ENCODE data around the gene BANK1. TPM values are rescaled to one million over a fixed set of nuclear protein-coding genes. Genes with fewer than 3 reads are reported as not detected.

Gene BANK1
- total RNA-seq, 1 experiment from 2014 or later, result 3.3 TPM

- no peak overlapping the region for H3K4me3 ChIP-seq (ENCODE audit: low read depth in 2 of 2, low read length in 2 of 2)
- no peaks in the 10 kb centered on the region for H3K9me3 ChIP-seq (ENCODE audit: control insufficient read depth, insufficient read depth, low read depth, low read length)
- intact Hi-C loops (cut with micrococcal nuclease; ENCODE audit: unreplicated experiment), result no loop called here
- no peaks in the 10 kb centered on the region for H3K4me1 ChIP-seq (ENCODE audit: control insufficient read depth, insufficient read depth, low read length)
- no peaks in the 10 kb centered on the region for H3K36me3 ChIP-seq (ENCODE audit: control insufficient read depth, insufficient read depth, low read length)
- POLR2A ChIA-PET, result interaction anchor here (0.6 kb wide), 1 partner anchor 28 kb away, joined by 9 read pairs; no protein-coding TSS in a partner anchor
- CTCF ChIA-PET, result interaction anchor here (0.6 kb wide), 1 partner anchor 198 kb away, joined by 3 read pairs; no protein-coding TSS in a partner anchor
- BruUV-seq (replicated peaks), result no TSS peak
- no peak for TF ChIP-seq SIN3A (IDR thresholded peaks at IDR 0.05; ENCODE audit: borderline replicate concordance, insufficient read depth, low read depth, low read length)
- TF ChIP-seq, protein P1, sequence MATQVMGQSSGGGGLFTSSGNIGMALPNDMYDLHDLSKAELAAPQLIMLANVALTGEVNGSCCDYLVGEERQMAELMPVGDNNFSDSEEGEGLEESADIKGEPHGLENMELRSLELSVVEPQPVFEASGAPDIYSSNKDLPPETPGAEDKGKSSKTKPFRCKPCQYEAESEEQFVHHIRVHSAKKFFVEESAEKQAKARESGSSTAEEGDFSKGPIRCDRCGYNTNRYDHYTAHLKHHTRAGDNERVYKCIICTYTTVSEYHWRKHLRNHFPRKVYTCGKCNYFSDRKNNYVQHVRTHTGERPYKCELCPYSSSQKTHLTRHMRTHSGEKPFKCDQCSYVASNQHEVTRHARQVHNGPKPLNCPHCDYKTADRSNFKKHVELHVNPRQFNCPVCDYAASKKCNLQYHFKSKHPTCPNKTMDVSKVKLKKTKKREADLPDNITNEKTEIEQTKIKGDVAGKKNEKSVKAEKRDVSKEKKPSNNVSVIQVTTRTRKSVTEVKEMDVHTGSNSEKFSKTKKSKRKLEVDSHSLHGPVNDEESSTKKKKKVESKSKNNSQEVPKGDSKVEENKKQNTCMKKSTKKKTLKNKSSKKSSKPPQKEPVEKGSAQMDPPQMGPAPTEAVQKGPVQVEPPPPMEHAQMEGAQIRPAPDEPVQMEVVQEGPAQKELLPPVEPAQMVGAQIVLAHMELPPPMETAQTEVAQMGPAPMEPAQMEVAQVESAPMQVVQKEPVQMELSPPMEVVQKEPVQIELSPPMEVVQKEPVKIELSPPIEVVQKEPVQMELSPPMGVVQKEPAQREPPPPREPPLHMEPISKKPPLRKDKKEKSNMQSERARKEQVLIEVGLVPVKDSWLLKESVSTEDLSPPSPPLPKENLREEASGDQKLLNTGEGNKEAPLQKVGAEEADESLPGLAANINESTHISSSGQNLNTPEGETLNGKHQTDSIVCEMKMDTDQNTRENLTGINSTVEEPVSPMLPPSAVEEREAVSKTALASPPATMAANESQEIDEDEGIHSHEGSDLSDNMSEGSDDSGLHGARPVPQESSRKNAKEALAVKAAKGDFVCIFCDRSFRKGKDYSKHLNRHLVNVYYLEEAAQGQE (IDR thresholded peaks at IDR 0.05; ENCODE audit: insufficient read depth in 1 of 2, low read depth in 2 of 2, low read length in 1 of 2), result no peak
- TF ChIP-seq TCF7L2 (IDR thresholded peaks at IDR 0.05; ENCODE audit: low read depth, low read length), result no peak
- TF ChIP-seq, protein P2, sequence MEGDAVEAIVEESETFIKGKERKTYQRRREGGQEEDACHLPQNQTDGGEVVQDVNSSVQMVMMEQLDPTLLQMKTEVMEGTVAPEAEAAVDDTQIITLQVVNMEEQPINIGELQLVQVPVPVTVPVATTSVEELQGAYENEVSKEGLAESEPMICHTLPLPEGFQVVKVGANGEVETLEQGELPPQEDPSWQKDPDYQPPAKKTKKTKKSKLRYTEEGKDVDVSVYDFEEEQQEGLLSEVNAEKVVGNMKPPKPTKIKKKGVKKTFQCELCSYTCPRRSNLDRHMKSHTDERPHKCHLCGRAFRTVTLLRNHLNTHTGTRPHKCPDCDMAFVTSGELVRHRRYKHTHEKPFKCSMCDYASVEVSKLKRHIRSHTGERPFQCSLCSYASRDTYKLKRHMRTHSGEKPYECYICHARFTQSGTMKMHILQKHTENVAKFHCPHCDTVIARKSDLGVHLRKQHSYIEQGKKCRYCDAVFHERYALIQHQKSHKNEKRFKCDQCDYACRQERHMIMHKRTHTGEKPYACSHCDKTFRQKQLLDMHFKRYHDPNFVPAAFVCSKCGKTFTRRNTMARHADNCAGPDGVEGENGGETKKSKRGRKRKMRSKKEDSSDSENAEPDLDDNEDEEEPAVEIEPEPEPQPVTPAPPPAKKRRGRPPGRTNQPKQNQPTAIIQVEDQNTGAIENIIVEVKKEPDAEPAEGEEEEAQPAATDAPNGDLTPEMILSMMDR (IDR thresholded peaks at IDR 0.05), result no peak
- TF ChIP-seq POLR2AphosphoS5 (IDR thresholded peaks at IDR 0.05; ENCODE audit: low read depth, low read length), result no peak
- in situ Hi-C loops (cut with HindIII; ENCODE audit: low pct_unique_long_range_greater_than_20kb, low sequenced_read_pairs), result no loop called here
- DNase-seq (ENCODE audit: low read depth, low spot score) (no peak), ATAC-seq (no peak)
- H3K27me3 ChIP-seq (ENCODE audit: control insufficient read depth, insufficient read depth, low read length), result no peaks in the 10 kb centered on the region
- H3K27ac ChIP-seq (ENCODE audit: low read length), result no peak overlapping the region
Observed at GRCh38 chr4:102057122-102057521, 266.6 kb downstream of the BANK1 start.

- no TSS peak for BruUV-seq (replicated peaks)
- in situ Hi-C loops (cut with HindIII; ENCODE audit: low pct_unique_long_range_greater_than_20kb, low sequenced_read_pairs), result no loop called here
Observed at GRCh38 chr4:102061133-102061532, 270.6 kb downstream of the BANK1 start.

More at GRCh38 chr4:102061133-102061532, 270.6 kb downstream of the BANK1 start:
- no peaks in the 10 kb centered on the region for H3K27me3 ChIP-seq (ENCODE audit: control insufficient read depth, insufficient read depth, low read length)
- intact Hi-C loops (cut with micrococcal nuclease; ENCODE audit: unreplicated experiment), result no loop called here
- DNase-seq (ENCODE audit: low read depth, low spot score) (no peak), ATAC-seq (no peak)
- ChIA-PET POLR2A (no interaction called here), CTCF (no interaction called here)
- no peaks in the 10 kb centered on the region for H3K36me3 ChIP-seq (ENCODE audit: control insufficient read depth, insufficient read depth, low read length)
- H3K4me1 ChIP-seq (ENCODE audit: control insufficient read depth, insufficient read depth, low read length), result no peaks in the 10 kb centered on the region
- no peak for TF ChIP-seq SIN3A (IDR thresholded peaks at IDR 0.05; ENCODE audit: borderline replicate concordance, insufficient read depth, low read depth, low read length)
- TF ChIP-seq TCF7L2 (IDR thresholded peaks at IDR 0.05; ENCODE audit: low read depth, low read length), result no peak
- TF ChIP-seq, protein P2 (IDR thresholded peaks at IDR 0.05), result no peak
- TF ChIP-seq, protein P1 (IDR thresholded peaks at IDR 0.05; ENCODE audit: insufficient read depth in 1 of 2, low read depth in 2 of 2, low read length in 1 of 2), result no peak
- no peak for TF ChIP-seq POLR2AphosphoS5 (IDR thresholded peaks at IDR 0.05; ENCODE audit: low read depth, low read length)
- no peak overlapping the region for H3K4me3 ChIP-seq (ENCODE audit: low read depth in 2 of 2, low read length in 2 of 2)
- H3K27ac ChIP-seq (ENCODE audit: low read length), result no peak overlapping the region
- H3K9me3 ChIP-seq (ENCODE audit: control insufficient read depth, insufficient read depth, low read depth, low read length), result no peaks in the 10 kb centered on the region

All from Panc1 (cell line).